ENCODE data around the gene TMEM190. TPM values are rescaled to one million over a fixed set of nuclear protein-coding genes. Genes with fewer than 3 reads are reported as not detected.
A peak's percentile ranks its signal among the peaks of the same experiment; 100 is the strongest.

The TMEM190 gene
- total RNA-seq, 2 experiments from 2014 or later, result not detected

DNA sequence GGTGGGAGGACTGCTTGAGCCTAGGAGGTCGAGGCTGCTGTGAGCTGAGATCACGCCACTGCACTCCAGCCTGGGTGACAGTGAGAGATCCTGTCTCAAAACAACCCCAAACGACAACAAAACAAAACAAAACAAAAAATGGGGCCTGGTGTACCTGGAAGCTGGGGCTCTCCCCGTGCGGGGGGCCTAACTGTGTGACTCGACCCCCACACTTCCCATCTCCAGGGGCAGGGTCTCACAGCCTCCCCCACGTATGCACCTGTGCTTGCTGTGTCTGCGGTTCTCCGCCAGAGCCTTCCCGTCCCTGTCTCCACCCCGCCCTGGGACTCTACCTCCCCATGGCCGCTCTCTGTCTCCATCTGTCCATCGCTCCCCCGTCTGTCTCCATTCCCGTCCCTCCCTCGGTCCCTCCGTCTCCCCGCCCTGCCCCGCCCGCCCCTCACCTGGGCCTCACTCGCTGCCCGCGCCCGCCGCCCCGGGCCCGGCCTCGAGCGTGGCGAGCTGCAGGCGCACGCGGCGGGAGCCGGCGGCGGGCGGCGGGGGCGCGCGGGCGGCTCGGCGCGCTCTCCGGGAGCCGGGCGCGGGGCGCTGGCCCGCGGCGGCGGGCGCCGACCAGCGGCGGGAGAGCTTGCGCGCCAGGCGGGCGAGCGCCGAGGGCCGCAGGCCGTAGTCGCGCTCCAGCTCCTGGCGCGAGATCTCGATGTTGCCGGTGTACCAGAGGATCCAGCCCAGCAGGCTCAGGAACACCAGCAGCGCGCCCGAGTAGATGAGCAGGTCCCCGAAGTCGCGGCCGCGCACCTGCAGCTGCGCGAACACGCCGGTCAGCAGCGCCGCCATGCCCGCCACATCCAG is 6.9 kb downstream of the TMEM190 start:
- ATAC-seq (peak; percentile 9), DNase-seq (peak; percentile 75)
- Mint-ChIP-seq H3K27me3 (no peaks in the 10 kb centered on the region), H3K36me3 (peaks cover 43% of the 10 kb centered on the region), H3K4me3 (peak overlapping the region; percentile 88), H3K4me1 (peaks cover 45% of the 10 kb centered on the region), H3K27ac (peak overlapping the region; percentile 93), H3K9me3 (ENCODE audit: low read depth) (no peaks in the 10 kb centered on the region)
- CTCF ChIA-PET, result interaction anchor here (0.9 to 3.4 kb wide), 20 partner anchors 15 to 242 kb away, joined by 3 to 58 read pairs (median 5); partner anchors contain the start of genes COX6B2, HSPBP1, KMT5C and PPP6R1

DNA sequence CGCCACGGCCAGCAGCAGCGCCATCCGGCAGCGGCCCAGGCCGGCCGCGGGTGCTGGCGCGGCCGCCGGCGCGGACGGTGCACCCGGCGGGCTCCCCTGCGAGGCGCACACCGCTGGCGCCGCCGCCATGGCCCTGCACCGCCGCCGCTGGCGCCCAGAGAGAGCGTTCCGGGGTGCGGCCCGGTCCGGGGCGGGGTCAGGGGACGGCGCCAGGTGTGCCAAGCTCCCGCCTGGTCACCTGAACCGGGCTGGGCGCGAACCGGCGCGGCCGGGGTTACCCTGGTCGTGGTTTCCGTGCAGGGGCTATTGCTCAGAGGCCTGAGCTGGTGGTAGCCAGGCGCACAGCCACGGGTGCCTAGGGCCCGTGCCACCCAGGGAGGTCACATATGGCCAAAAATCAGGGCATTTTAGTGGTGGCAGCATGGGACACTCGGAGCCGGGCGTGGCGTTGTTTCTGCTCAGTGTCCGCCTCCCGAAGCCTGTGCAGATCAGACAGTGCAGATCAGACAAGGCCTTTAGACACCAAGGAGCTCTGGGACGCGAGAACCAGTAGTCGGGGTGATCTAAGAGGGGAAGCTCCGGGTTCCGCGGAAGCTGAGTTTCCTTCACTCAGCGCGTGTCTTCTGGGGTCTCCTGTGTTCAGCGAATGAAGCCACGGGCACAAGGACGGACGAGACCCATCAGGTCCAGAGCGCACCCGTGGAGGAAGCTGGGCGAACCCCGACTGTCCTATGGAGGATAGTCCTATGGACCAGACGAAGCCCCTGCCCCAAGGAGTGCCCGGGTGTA is 7.7 kb downstream of the TMEM190 start, which contains the start of gene TMEM238:
Gene TMEM238 (minus strand): TSS at position 162 of the 789 bp plus-strand sequence. CDS start 33 bp downstream, at position 129.
- CTCF ChIA-PET, result interaction anchor here (0.7 to 3.4 kb wide), 19 partner anchors 16 to 243 kb away, joined by 3 to 58 read pairs (median 5); partner anchors contain the start of genes COX6B2, KMT5C and PPP6R1
- Mint-ChIP-seq H3K27ac (peak within 1 kb of the TSS; percentile 96), H3K27me3 (no peaks in the 10 kb centered on the region), H3K9me3 (ENCODE audit: low read depth) (no peaks in the 10 kb centered on the region), H3K36me3 (peaks cover 49% of the 10 kb centered on the region), H3K4me3 (peak within 1 kb of the TSS; percentile 96), H3K4me1 (peaks cover 51% of the 10 kb centered on the region)
- DNase-seq (peak; percentile 61), ATAC-seq (peak; percentile 5)

GRCh38 chr19:55384920-55385723 is 8.5 kb downstream of the TMEM190 start:
- no peaks in the 10 kb centered on the region for H3K9me3 Mint-ChIP-seq (ENCODE audit: low read depth)
- peak overlapping the region; percentile 96 for H3K4me3 Mint-ChIP-seq
- peaks cover 58% of the 10 kb centered on the region for H3K4me1 Mint-ChIP-seq
- peak overlapping the region; percentile 96 for H3K27ac Mint-ChIP-seq
- DNase-seq (peak; percentile 99), ATAC-seq (peak; percentile 80)
- H3K27me3 Mint-ChIP-seq, result no peaks in the 10 kb centered on the region
- peaks cover 53% of the 10 kb centered on the region for H3K36me3 Mint-ChIP-seq
- CTCF ChIA-PET, result interaction anchor here (1.1 to 3.4 kb wide), 10 partner anchors 33 to 244 kb away, joined by 3 to 58 read pairs (median 15); partner anchors contain the start of gene KMT5C

DNA sequence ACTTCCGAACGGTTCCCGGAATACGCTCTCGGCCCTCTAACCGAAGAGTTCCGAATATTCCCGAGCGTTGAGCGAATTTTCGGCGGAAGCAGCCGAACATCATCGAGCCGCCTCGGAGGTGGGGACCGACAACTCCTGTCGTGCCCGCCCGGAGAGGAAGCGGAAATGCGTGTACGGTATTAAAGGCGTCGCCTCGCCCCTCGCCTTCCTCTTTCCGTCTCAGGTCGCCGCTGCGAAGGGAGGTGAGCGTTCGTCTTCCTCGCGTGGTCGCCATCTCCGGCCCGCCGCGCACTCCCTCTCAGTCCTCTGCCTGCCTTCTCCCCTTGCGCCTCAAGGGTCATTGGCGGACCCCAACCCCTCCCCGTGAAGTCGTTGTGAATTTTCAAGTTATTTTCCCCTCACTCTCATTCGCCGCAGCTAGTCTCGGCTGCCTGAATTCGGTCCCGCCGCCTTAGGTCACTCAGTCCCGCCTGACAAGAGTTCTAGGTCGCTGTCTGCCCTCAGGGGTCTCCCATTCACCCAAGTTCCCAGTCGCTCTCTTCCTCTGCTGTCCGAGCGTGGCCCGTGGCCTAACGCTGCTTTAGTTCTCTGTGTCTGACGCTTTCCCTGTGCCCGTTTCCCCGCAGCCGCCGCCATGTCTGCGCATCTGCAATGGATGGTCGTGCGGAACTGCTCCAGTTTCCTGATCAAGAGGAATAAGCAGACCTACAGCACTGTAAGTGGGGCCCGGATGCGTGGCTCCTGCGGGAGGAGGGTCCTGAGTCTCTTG is 9.3 kb downstream of the TMEM190 start, which contains the start of gene RPL28:
Gene RPL28 (plus strand): TSS at position 209 of the 769 bp plus-strand sequence. CDS start 426 bp downstream, at position 635.
- no peaks in the 10 kb centered on the region for H3K27me3 Mint-ChIP-seq
- ATAC-seq (peak; percentile 72), DNase-seq (peak; percentile 99)
- peaks cover 61% of the 10 kb centered on the region for H3K4me1 Mint-ChIP-seq
- H3K36me3 Mint-ChIP-seq, result peaks cover 53% of the 10 kb centered on the region
- CTCF ChIA-PET, result interaction anchor here (2.0 kb wide), 1 partner anchor 118 kb away, joined by 10 read pairs; no protein-coding TSS in a partner anchor
- peak within 1 kb of the TSS; percentile 96 for H3K4me3 Mint-ChIP-seq
- H3K9me3 Mint-ChIP-seq (ENCODE audit: low read depth), result no peaks in the 10 kb centered on the region
- H3K27ac Mint-ChIP-seq, result peak within 1 kb of the TSS; percentile 96

GRCh38 chr19:55386493-55386971 is 9.9 kb downstream of the TMEM190 start:
- Mint-ChIP-seq H3K27ac (peak overlapping the region; percentile 96), H3K4me1 (peaks cover 59% of the 10 kb centered on the region), H3K9me3 (ENCODE audit: low read depth) (no peaks in the 10 kb centered on the region), H3K4me3 (peak overlapping the region; percentile 96), H3K36me3 (peaks cover 53% of the 10 kb centered on the region), H3K27me3 (no peaks in the 10 kb centered on the region)
- no peak for DNase-seq
- no peak for ATAC-seq
- CTCF ChIA-PET, result interaction anchor here (2.0 kb wide), 2 partner anchors 48 to 118 kb away, joined by 5 to 10 read pairs; partner anchors contain the start of gene KMT5C

- ATAC-seq (no peak), DNase-seq (no peak)
- peaks cover 43% of the 10 kb centered on the region for H3K36me3 Mint-ChIP-seq
- no peaks in the 10 kb centered on the region for H3K27me3 Mint-ChIP-seq
- CTCF ChIA-PET, result interaction anchor here (1.0 to 2.0 kb wide), 7 partner anchors 16 to 222 kb away, joined by 3 to 10 read pairs (median 5); partner anchors contain the start of genes DNAAF3 and KMT5C
- H3K4me3 Mint-ChIP-seq, result peak overlapping the region; percentile 96
- H3K27ac Mint-ChIP-seq, result peak overlapping the region; percentile 96
- H3K4me1 Mint-ChIP-seq, result peaks cover 45% of the 10 kb centered on the region
- H3K9me3 Mint-ChIP-seq (ENCODE audit: low read depth), result no peaks in the 10 kb centered on the region
These were observed 11.3 kb downstream of the TMEM190 start for GRCh38 chr19:55387736-55388497.

DNA sequence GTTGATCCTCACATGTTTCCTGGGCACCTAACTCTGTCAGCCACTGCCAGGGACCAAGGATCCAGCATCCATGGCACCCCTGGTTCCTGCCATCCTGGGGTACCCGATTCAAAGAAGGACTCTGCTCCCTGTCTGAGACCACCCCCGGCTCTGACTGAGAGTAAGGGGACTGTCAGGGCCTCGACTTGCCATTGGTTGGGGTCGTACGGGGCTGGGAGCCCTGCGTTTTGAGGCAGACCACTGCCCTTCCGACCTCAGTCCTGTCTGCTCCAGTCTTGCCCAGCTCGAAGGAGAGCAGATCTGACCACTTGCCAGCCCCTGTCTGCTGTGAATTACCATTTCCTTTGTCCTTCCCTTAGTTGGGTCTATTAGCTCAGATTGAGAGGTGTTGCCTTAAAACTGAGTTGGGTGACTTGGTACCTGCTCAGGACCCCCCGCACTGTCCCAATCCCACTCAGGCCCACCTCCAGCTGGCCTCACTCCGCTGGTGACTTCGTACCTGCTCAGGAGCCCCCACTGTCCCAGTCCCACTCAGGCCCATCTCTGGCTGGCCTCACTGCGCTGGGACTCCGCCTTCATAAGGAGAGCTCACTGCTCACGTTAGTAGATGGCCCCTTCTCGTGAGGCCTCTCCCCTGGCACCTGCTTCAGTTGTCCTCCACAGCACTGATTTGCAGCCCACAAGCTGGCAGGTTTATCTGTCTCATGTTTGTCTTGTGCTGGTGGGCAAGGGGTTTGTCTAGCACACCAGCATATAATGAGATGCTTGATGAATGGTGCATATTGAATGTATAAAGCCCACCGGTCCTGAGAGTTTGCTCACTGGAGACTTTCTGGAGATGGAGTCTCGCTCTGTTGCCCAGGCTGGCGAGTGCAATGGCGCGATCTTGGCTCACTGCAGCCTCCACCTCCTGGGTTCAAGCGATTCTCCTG is 13.0 kb downstream of the TMEM190 start:
- CTCF ChIA-PET, result interaction anchor here (1.0 to 2.2 kb wide), 6 partner anchors 28 to 224 kb away, joined by 3 to 4 read pairs (median 4); partner anchors contain the start of gene DNAAF3
- no peak overlapping the region for H3K27ac Mint-ChIP-seq
- H3K4me3 Mint-ChIP-seq, result peak overlapping the region; percentile 15
- no peak for ATAC-seq
- no peaks in the 10 kb centered on the region for H3K9me3 Mint-ChIP-seq (ENCODE audit: low read depth)
- no peak for DNase-seq
- H3K36me3 Mint-ChIP-seq, result peaks cover 43% of the 10 kb centered on the region
- peaks cover 36% of the 10 kb centered on the region for H3K4me1 Mint-ChIP-seq
- H3K27me3 Mint-ChIP-seq, result no peaks in the 10 kb centered on the region

DNA sequence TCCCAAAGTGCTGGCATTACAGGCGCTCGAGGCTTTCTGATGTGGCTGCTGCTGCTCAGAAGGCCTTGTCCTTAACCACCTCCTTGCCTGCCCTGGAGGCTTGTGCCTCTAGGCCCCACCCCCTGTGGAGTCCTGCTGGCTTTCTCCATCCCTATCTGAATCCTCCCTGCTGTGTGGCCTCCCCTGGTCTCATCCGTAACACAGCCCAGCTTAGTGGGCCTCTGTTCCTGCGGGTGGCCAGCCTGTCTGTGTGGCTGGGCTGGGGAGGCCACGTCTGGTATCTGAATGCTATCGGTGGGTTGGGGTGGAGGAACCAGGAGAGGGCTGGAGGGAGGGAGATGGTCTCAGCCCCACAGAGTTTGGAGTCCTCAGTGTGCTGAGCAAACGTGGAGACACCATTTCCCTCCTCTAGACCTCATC is 13.8 kb downstream of the TMEM190 start:
- H3K36me3 Mint-ChIP-seq, result peaks cover 43% of the 10 kb centered on the region
- H3K27ac Mint-ChIP-seq, result no peak overlapping the region
- CTCF ChIA-PET, result interaction anchor here (0.6 to 2.2 kb wide), 4 partner anchors 17 to 113 kb away, joined by 3 to 4 read pairs (median 4); partner anchors contain the start of gene UBE2S
- DNase-seq, result no peak
- H3K4me3 Mint-ChIP-seq, result no peak overlapping the region
- no peak for ATAC-seq
- no peaks in the 10 kb centered on the region for H3K9me3 Mint-ChIP-seq (ENCODE audit: low read depth)
- H3K27me3 Mint-ChIP-seq, result no peaks in the 10 kb centered on the region
- peaks cover 34% of the 10 kb centered on the region for H3K4me1 Mint-ChIP-seq

DNA sequence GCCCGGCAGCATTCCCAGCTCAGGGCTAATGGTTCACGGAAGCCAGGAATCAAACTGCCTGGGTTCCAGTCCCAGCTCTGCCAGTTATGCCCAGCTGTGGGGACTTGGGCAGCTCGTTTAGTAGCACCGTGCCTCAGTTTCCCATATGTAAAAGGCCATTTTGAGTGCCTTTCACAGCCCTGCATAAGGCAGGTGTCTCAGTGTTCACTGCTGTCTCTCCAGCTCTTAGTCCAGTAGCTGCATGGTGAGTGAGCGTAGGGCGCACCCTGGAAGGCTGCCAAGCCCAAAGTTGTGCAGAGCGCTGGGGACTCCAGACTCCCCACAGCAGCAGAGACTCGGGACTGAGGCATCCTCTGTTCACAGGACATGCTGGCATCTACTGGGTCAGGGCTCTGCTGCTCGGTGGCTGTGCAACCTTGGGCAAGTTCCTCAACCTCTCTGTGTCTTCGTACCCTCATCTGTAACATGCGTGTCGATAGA is 14.6 kb downstream of the TMEM190 start:
- no peak for ATAC-seq
- CTCF ChIA-PET, result interaction anchor here (2.2 kb wide), 1 partner anchor 99 kb away, joined by 4 read pairs; no protein-coding TSS in a partner anchor
- H3K9me3 Mint-ChIP-seq (ENCODE audit: low read depth), result no peaks in the 10 kb centered on the region
- H3K27me3 Mint-ChIP-seq, result no peaks in the 10 kb centered on the region
- peaks cover 34% of the 10 kb centered on the region for H3K4me1 Mint-ChIP-seq
- peaks cover 37% of the 10 kb centered on the region for H3K36me3 Mint-ChIP-seq
- DNase-seq, result no peak
- no peak overlapping the region for H3K4me3 Mint-ChIP-seq
- H3K27ac Mint-ChIP-seq, result peak overlapping the region; percentile 11

Measured in activated CD8-positive, alpha-beta memory T cell treated with anti-CD3 and anti-CD28 coated beads, Interleukin-2, amount 10 ng/mL, durations not matched to agents 7 days and 5 days (primary cell).